Stimulated activated CD8-positive, alpha-beta memory T cell treated with anti-CD3 and anti-CD28 coated beads, Interleukin-7, amount 100 ng/mL, for 1 hour (primary cell): Measurements from ENCODE around the gene HHATL.

ENCODE experiments used
- DNase-seq, 2 donors: peaks; one replicate each; pipeline ENCODE4 v3.0.0-alpha.2; 2020; ENCODE audit warnings: low read depth in 2 of 2

HHATL gene

DNA sequence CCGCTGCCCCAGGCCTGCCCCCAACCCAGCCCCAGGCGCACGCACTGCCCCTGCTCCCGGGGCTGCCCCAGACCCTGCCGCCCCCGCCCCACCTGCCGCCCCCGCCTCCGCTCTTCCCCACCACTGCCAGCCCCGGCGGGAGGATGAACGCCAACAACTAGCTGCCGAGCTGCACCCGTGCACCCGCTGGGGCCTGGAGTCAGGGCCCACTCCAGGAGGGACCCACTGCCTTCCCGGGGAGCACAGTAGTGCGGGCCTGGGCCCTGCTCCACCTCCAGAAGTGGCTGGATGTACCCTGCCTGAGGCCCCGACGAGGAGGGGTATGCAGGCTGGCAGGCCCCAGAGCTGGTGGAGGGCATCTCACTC lies 38.2 kb downstream of the HHATL start:
- DNase-seq: no peak

GRCh38 chr3:42663581-42664437 lies 38.8 kb downstream of the HHATL start:
- no peak for DNase-seq

GRCh38 chr3:42662813-42663535 lies 39.6 kb downstream of the HHATL start:
- no peak for DNase-seq

- DNase-seq: no peak
These were observed 40.4 kb downstream of the HHATL start for GRCh38 chr3:42662037-42662812.

- DNase-seq: no peak
These were observed 41.0 kb downstream of the HHATL start for GRCh38 chr3:42661593-42662022.

GRCh38 chr3:42660898-42661297 lies 41.7 kb downstream of the HHATL start:
- DNase-seq: no peak

- no peak for DNase-seq
These were observed 42.4 kb downstream of the HHATL start for GRCh38 chr3:42660131-42660715.

GRCh38 chr3:42659451-42660130 lies 43.0 kb downstream of the HHATL start:
- no peak for DNase-seq

- DNase-seq: no peak
These were observed 43.7 kb downstream of the HHATL start for GRCh38 chr3:42658771-42659390.

DNA sequence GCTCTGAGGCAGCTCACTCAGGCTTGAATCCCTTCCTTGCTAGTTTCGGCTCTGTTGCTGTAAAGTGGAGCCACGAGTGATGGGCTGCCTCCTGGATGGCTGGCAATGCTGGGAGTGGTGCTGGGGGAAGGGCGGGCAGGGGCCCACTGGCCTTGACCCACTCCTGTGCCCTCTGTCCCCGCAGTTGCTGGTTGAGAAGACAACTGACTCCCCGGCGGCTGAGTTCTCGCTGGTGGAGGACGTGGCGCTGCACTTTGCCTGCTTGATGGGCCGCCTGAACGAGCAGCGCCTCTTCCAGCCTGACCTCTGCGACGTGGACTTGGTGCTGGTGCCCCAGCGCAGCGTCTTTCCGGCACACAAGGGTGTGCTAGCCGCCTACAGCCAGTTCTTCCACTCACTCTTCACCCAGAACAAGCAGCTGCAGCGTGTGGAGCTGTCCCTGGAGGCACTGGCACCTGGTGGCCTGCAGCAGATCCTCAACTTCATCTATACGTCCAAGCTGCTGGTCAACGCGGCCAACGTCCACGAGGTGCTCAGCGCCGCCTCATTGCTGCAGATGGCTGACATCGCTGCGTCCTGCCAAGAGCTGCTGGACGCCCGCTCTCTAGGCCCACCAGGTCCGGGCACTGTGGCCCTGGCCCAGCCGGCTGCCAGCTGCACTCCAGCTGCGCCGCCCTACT lies 44.4 kb downstream of the HHATL start:
- DNase-seq: no peak

DNA sequence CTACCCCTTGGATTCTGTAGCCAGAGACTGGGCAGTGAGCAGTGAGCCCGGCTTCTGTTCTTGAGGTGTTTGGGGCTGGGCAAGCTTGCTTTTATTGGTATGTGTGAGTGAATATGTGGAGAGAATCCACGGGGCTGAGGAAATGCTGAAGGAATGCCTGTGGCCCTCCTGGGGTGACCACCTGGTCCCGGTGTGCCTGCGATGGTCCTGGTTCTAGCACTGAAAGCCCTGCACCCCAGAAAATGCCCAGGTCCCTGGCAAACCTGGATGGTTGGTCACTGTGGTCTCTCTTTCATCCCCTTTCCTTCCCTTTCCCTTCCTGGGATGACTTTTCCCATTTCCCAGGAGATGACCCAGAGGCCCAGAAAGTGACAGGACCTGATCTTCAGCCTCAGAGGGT lies 44.9 kb downstream of the HHATL start:
- DNase-seq: no peak

- no peak for DNase-seq
These were observed 45.7 kb downstream of the HHATL start for GRCh38 chr3:42656680-42657610.

DNA sequence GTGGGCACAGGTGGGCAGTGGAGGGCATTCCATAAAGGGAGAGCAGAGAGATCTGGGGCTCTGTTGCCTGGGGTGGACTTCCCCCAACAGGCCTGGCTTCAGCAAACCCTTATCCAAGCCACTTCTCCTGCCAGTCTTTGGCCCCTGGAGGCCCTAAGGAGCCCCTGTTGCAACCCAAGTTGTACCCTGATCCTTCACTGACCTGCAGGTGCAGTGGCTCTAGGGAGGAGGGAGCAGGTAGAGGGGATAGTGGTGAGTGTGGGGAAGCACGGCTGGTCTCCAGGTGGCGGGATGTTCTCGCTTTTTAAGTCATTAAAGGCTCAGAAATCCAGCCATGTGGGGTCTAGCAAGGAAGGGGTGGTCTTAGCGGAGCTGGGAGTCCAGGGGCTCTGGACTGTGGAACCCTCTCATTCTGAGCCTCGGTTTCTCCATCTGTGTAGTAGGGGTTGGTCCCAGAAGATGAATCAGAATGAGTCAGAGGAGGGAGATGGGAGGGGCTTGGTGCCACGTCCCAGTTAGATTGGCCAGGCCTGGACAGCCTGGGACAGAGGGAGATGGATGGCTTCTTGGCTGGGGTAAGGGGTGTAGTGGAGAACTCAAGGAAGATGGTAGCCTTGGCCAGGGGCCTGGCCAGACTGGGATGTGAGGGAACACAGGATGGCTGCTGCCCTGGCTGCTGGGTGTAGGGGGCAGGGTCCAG lies 46.5 kb downstream of the HHATL start:
- no peak for DNase-seq

DNA sequence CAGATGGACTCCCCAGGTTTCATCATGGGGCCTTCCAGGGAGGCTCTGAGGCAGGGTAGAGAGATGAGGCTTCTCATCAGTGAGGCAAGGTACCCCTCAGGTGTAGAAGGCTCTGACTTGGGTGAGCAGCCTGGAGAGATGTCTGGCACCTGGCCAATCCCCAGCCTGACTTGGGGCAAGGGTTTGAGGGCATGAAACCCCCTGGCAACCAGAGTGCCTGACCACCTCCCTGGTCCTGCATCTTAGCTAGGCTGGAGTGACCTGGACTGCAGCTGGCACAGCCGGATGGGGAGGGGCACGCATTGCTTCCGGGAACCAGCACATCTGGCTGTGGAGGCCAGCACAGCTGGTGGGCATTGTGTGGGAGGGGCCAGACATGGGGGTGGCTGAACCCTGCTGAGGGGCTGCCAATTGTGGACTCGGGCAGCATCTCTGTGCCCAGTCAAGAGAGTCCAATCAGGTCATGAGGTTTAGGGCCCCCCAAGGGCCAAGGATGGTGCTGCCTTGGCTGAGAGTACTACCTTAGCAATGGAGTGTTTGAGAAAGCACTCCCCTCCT lies 47.2 kb downstream of the HHATL start:
- DNase-seq: no peak

DNA sequence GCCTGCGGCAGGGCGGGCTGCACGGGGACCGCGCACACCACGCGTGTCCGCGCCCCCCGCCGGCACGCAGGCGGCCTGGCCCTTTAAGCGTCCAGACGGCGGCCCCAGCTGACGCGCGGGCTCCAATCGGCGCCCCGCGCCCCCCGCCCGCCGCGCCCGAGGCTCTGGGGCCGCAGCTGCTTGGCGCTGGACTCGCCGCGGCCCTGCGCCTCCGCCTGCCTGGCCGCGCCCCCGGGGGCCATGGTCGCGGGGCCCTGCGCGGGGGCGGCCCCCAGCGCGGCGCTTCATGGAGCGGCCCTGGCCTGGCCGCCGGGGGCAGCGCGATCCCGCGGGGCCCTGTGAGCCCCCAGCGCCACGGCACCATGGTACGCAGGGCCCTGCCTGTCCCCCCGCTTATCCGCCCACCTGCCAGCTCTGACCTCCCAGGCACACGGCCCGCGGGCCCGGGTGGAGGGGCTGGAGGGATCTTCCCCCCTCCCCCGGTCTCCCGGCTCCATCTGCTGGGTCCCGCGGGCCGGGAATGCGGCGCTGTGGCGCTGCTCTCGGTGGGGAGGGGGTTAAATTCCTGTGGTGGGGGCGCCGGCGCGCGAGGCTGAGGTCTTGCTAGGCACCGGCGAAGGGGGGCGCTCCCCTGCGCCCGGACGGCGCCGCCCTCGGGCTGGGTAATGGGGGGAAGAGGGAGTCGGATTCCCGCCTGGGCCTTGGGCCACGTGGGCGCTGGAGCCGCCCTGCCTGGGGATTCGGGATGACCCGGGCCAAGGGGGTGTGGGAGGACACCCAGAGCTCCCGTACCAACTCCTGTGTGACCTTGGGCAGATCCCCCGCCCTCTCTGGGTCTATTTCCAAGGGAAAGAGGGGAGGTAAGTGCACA lies 48.0 kb downstream of the HHATL start:
- DNase-seq: no peak

- no peak for DNase-seq
These were observed 48.9 kb downstream of the HHATL start, which contains the start of gene ZBTB47 for GRCh38 chr3:42653560-42654330. ZBTB47 (plus strand) TSS chr3:42653697; CDS start chr3:42658356, 4,659 bp downstream.

- DNase-seq: no peak
These were observed 49.4 kb downstream of the HHATL start for GRCh38 chr3:42653303-42653559.
